GM21786 (cell line): Measurements from ENCODE around the gene HELQ.

Experiments used
- ATAC-seq: cut with Tn5 transposase; IDR thresholded peaks from one replicate; pipeline ENCODE4 v1.9.1; 2021; ENCODE audit not compliant: unreplicated experiment

HELQ gene

DNA sequence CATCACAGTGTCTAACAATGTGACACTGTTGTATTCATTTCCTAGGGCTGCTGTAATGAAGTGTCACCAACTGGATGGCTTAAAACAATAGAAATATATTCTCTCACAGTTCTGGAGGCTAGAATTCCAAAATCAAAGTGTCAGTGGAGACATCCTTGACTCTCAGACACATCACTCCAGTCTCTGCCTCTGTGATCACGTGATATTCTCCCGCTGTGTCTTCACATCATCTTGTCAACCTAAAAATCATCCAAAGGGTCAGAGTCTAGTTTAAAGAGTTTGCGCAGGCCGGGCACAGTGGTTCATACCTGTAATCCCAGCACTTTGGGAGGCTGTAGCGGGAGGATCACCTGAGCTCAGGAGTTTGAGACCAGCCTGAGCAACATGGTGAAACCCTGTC lies 84.4 kb downstream of the HELQ start:
- ATAC-seq: no peak

DNA sequence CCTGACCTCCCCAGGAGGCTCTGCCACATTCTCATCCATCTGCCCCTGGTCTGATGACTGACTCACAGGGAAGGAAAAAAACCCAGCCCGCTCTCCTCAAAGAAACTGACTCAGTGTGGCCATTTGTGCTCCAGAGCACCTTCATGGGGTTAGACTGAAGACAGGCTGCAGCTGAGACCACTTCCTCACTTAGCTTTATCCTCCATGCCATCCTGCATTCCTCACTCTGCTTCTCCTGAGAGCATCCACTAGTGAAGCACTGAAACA lies 85.0 kb downstream of the HELQ start:
- ATAC-seq: no peak

DNA sequence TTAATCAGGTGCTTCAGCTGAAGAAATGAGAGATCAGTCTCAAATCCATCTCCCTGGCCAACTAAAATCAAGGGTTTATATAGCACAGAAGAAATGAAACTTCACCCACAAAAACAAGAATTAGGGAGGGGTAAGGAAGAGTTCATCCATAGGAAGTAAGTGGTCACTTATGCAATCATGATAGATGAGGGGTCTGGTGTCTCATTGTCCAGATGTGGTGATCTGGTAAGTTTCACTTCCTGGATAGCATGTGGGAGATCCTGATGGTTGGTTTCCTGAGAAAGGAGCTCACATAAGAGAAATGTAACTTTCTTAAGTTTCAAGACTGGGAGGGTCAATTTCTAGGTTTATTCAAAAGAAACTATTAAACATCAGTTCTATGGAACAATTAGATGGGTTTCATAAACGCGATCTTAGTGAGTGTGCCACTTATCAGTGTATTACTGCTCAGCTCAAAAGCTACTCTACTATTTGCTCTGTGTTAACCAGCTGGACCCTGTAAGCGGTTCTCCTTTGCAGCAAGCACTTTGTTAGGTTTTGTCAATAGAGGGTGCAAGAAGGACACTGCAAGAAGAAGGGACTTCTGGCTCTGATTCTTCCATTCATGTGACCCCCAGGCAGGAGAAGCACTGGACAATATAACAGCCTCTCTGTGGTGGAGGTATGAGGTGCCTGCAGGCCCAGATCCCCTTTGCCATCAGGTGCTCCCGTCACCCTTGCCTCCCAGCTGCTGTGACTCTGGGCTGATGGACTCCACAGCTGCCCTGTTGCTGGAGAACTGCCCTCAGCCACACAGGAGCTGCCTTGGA lies 85.6 kb downstream of the HELQ start:
- no peak for ATAC-seq

DNA sequence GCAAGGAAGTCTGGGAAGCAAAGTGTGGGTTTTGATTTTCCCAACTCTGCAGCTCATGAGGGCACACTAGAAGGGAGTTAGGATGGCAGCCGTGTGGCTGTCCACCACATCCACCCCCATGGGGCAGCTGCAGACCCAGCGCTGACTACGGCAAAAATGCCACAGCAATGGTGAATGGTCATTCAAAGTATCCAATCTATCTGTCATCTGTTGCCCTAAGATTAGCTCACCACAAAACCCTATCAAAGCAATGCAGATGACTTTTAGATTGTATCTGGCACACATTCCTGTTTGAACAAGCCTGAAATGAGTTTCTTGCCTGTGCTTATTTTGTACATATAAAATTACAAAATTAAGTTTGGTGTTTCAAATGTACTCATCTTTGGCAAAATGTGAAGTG lies 91.3 kb downstream of the HELQ start:
- no peak for ATAC-seq

DNA sequence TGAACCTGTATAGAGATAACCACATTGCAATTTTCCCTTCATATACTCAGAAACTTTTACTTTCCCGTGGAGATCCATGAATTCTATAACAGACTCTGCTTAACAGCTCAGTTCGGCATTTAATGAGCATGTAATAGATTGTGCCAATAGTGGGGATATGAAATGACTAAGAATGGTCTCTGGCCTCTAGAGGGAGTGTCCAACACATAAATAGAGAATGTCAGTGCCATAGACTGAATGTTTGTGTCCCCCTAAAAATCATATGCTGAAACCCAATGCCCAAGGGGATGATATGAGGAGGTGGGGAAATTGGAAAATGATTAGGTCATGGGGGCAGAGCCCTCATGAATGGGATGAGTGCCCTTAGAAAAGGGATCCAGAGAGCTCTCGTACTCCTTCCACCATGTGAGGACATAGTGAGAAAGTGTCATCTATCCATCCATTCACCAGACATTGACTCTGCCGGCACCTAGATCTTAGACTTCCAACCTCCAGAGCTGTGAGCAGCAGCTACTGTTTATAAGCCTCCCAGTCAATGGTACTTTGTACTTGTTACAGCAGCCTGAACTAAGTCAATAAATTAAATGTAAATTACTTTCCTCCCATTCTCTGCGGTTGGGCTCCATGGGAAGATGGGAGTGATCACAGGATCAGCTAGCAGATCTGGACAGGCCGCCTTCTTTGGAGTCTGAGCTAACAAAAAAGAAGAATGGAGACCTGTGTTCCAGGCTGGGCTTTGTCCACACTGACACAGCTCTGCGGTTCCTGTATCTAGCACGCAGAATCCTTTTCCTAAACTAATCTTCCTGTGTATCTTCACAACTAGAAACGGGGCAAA lies 92.9 kb downstream of the HELQ start:
- no peak for ATAC-seq

DNA sequence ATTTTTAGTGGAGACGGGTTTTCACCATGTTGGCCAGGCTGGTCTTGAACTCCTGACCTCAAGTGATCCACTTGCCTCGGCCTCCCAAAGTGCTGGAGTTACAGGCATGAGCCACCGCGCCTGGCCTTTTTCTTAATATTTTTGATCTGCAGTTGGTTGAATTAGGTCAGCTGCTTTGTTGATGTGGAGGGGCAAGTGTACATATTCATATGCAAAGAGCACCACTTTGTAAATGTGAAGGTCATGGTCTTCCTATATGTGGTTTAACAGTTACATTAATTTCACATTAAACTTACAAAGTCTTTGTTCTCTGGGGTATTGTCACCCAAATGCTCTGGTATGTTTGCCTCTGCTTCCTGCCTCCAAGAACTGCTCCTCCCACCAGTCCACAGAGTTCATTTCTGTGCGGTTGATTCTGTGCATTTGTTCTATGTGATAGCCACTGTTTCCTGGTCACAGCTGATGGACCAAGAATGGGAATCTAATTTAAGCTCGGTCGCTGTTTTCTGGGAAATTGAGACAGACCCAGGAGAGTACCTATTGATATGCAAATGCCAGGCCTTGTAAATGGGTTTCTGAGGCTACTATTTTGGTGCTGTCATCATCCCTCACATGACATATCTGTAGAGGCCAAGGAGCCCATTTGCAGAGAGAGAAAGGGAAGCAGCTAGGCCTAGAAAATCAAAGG lies 94.1 kb downstream of the HELQ start:
- no peak for ATAC-seq

DNA sequence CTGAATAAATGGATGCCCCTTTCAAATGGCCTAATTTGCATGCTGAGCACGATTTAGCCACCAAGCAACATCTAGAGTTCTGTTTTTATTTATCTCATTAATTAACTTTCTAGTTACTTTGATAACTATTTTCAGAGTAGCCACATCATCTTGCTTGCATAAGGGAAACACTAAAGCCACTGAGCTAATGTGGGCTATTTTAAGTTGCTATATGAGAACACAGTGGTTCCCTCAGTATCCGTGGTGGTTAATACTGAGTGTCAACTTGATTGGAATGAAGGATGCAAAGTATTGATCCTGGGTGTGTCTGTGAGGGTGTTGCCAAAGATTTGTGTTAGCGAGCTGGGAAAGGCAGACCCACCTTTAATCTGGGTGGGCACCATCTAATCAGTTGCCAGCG lies 95.6 kb downstream of the HELQ start:
- no peak for ATAC-seq

DNA sequence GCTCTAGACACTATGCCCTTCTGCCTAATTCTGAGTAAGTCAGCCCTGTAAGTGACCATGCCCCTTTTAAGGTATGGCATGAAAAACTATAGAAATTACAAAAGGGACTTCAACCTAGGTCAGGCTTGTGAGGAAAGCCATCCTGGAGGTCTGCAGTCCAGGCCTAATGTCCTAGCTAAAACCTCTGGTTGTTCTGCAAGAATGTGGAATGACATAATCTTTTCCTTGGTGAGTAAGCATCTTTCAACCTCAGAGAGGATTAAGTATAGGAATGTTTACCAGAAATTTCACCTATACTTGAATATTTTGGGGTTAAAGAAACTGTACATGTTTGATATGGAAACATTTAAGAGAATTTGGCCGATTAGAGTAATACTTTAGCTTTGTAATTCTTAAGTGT lies 97.2 kb downstream of the HELQ start:
- ATAC-seq: no peak
